Tibial nerve (tissue), 4 donors: ENCODE measurements around the gene AFG1L. TPM values are rescaled to one million over a fixed set of nuclear protein-coding genes. Genes with fewer than 3 reads are reported as not detected.

Experiments
- DNase-seq, 2 donors: peaks; one replicate each; pipeline ENCODE4 v3.0.0-alpha.2; 2019; ENCODE audit warnings: low spot score in 2 of 2
- H3K27ac ChIP-seq, 4 donors: fragments of 200-600 bp; sonication (generic) in 3 of 4; one replicate each; pipeline ENCODE4 v1.5.1; 2017 to 2019; ENCODE audit warnings: mild to moderate bottlenecking in 1 of 4
- H3K27me3 ChIP-seq, 2 donors: fragments of 200-600 bp; sonication (generic) in 1 of 2; one replicate each; pipeline versions ENCODE4 v1.5.1 to v1.6.0; 2017 to 2019
- H3K36me3 ChIP-seq, 3 donors: fragments of 200-600 bp; sonication (generic); one replicate each; pipeline ENCODE4 v1.5.1; 2018 to 2019
- H3K4me1 ChIP-seq, 4 donors: fragments of 200-600 bp; sonication (generic) in 3 of 4; one replicate each; pipeline ENCODE4 v1.5.1; 2017 to 2019
- H3K4me3 ChIP-seq, 4 donors: fragments of 200-600 bp; sonication (generic) in 3 of 4; one replicate each; pipeline ENCODE4 v1.5.1; 2017 to 2019; ENCODE audit warnings: mild to moderate bottlenecking in 1 of 4, moderate library complexity in 1 of 4
- H3K9me3 ChIP-seq, 4 donors: fragments of 200-600 bp; sonication (generic) in 3 of 4; one replicate each; pipeline ENCODE4 v1.5.1; 2017 to 2019
- EP300 ChIP-seq, 2 donors: sonication (generic); formaldehyde crosslinking; IDR thresholded peaks; one replicate each; pipeline ENCODE4 v1.6.1; 2017; ENCODE audit warnings: antibody characterized with exemption in 2 of 2, mild to moderate bottlenecking in 1 of 2
- POLR2A ChIP-seq, 2 donors: fragments of 450-650 bp; IDR thresholded peaks; one replicate each; pipeline ENCODE4 v1.6.1; 2017; ENCODE audit warnings: antibody characterized with exemption in 2 of 2, mild to moderate bottlenecking in 2 of 2, moderate library complexity in 2 of 2
- WGBS, 2 donors: methylation state at CpG; one replicate each; pipeline ENCODE4 v1.1.5; 2018; 5-methylcytosine and 5-hydroxymethylcytosine counted together
- total RNA-seq, 4 donors: library from RNA; depleted of rRNA; stranded (reverse); fragments of >200 nt; gene quantifications; one replicate each; pipeline ENCODE4 v1.1.0, GENCODE V29; 2016
- TF ChIP-seq, protein P1 (sequence below), 5 experiments: fragments of 200-600 bp in 3 of 5; fragments of 450-650 bp in 2 of 5; sonication (generic) in 3 of 5; IDR thresholded peaks; one replicate each; pipeline ENCODE4 v1.5.1; 2016 to 2019; ENCODE audit warnings: antibody characterized with exemption in 5 of 5, mild to moderate bottlenecking in 3 of 5, moderate library complexity in 2 of 5

The AFG1L gene
- total RNA-seq, 4 donors from 2014 or later = 2.0 to 5.2 (median 4.1) TPM

DNA sequence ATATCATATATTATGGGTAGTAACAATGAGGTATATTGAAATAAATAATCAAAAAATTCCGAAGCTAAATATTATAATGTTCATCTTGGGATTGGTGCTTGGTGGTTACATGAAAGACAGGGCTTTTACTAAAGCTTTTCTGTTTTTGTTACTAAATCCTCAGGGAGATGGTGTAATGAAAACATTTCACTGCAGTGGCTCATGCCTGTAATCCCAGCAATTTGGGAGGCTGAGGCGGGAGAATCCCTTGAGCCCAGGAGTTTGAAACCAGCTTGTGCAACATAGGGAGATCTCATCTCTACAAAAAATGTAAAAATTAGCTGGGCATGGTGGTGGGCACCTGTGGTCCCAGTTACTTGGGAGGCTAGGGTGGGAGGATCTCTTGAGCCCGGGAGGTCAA, 42.9 kb downstream of the AFG1L start:
- TF ChIP-seq EP300 (IDR thresholded peaks at IDR 0.05) = no peak
- TF ChIP-seq, protein P1, sequence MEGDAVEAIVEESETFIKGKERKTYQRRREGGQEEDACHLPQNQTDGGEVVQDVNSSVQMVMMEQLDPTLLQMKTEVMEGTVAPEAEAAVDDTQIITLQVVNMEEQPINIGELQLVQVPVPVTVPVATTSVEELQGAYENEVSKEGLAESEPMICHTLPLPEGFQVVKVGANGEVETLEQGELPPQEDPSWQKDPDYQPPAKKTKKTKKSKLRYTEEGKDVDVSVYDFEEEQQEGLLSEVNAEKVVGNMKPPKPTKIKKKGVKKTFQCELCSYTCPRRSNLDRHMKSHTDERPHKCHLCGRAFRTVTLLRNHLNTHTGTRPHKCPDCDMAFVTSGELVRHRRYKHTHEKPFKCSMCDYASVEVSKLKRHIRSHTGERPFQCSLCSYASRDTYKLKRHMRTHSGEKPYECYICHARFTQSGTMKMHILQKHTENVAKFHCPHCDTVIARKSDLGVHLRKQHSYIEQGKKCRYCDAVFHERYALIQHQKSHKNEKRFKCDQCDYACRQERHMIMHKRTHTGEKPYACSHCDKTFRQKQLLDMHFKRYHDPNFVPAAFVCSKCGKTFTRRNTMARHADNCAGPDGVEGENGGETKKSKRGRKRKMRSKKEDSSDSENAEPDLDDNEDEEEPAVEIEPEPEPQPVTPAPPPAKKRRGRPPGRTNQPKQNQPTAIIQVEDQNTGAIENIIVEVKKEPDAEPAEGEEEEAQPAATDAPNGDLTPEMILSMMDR (IDR thresholded peaks at IDR 0.05) = no peak
- no peak for TF ChIP-seq POLR2A (IDR thresholded peaks at IDR 0.05)
- Histone ChIP-seq H3K4me3 (no peak overlapping the region), H3K4me1 (no peaks in the 10 kb centered on the region), H3K36me3 (peaks cover 0 to 9% (median 0%) of the 10 kb centered on the region in 3 donors), H3K9me3 (no peaks in the 10 kb centered on the region), H3K27ac (no peak overlapping the region), H3K27me3 (no peaks in the 10 kb centered on the region)
- WGBS, 2 donors = 80 to 81% methylated on average over 3 of the region's 3 CpGs
- DNase-seq = no peak

DNA sequence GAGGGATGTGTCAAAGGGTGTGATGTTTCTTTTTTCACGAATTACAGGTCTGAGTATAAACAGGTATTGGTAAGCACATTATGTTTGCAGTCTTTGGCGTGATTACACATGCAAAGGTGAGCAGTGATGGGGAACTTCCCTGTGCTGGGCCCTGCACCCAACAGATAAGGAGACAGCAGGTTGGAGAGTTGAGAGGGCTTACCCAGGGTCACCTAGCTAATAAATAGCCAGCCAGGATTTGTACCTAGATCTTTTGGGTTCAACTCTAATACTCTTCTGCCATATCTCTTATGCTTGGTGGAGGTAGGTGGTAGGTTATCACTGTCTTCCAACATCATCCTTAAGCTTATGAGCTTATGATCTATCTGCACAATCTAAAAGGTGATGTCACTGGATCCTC, 46.5 kb downstream of the AFG1L start:
- TF ChIP-seq, protein P1 (IDR thresholded peaks at IDR 0.05) = no peak
- WGBS, 2 donors = 94 to 95% methylated on average over 2 of the region's 2 CpGs
- DNase-seq = no peak

DNA sequence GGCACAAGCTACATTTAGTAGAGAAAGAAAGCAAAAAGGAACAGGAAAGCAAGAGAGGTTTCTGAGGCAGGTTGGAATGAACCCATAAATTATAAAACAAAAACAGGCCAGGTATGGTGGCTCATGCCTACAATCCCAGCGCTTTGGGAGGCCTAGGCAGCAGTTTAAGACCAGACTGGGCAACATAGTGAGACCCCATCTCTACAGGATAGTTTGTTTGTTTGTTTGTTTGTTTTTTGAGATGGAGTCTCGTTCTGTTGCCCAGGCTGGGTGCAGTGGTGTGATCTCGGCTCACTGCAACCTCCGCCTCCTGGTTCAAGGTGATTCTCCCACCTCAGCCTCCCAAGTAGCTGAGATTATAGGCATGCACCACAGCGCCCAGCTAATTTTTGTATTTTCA, 49.0 kb downstream of the AFG1L start:
- no peak for DNase-seq
- TF ChIP-seq, protein P1 (IDR thresholded peaks at IDR 0.05) = no peak
- TF ChIP-seq EP300 (IDR thresholded peaks at IDR 0.05) (no peak), POLR2A (IDR thresholded peaks at IDR 0.05) (no peak)
- WGBS, 2 donors = 93 to 98% methylated on average over 5 of the region's 5 CpGs
- H3K9me3 ChIP-seq = no peaks in the 10 kb centered on the region
- H3K27me3 ChIP-seq = no peaks in the 10 kb centered on the region
- peaks cover 0 to 8% (median 0%) of the 10 kb centered on the region in 3 donors for H3K36me3 ChIP-seq
- H3K4me3 ChIP-seq = no peak overlapping the region
- H3K4me1 ChIP-seq = no peaks in the 10 kb centered on the region
- no peak overlapping the region for H3K27ac ChIP-seq

More for the DNA sequence above, 46.5 kb downstream of the AFG1L start:
- Histone ChIP-seq H3K4me3 (no peak overlapping the region), H3K4me1 (no peaks in the 10 kb centered on the region), H3K36me3 (peaks cover 0 to 4% (median 0%) of the 10 kb centered on the region in 3 donors), H3K27me3 (no peaks in the 10 kb centered on the region), H3K27ac (no peak overlapping the region), H3K9me3 (no peaks in the 10 kb centered on the region)

DNA sequence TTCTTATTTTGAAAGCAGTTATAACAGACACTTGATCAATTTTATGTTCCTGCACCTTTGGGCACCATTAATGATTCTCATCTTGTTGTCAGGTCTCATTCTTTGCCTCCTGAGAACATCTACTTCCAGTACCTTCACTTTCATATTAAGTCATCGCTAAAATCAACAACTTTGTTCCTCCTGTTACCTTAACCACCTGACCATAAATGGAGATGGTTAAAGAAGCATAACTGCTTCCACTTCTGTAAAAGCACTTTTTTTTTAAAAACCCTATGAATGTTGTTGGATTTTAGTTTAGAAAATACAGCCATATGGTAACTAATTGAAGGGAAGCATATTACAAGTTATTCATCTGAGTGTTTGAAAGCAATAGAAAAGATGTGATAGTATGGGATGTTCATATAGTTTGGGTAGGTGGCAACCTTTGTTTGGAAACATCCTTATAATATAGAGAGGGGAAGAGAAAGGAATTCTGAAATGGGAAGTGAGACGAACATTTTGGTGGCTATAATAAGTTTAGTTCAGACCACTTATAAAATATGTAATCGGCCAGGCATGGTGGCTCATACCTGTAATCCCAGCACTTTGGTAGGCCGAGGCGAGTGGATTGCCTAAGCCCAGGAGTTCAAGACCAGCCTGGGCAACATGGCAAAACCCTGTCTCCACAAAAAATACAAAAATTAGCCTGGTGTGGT, 53.9 kb downstream of the AFG1L start:
- Histone ChIP-seq H3K4me1 (no peaks in the 10 kb centered on the region), H3K9me3 (no peaks in the 10 kb centered on the region), H3K27me3 (no peaks in the 10 kb centered on the region), H3K36me3 (peaks cover 0 to 4% (median 0%) of the 10 kb centered on the region in 3 donors), H3K27ac (peak overlapping the region in 1 of 4 donors; percentile 47), H3K4me3 (no peak overlapping the region)
- WGBS, 2 donors = 90% methylated on average over 5 of the region's 5 CpGs
- DNase-seq = no peak
- TF ChIP-seq, protein P1 (IDR thresholded peaks at IDR 0.05) = no peak
- no peak for TF ChIP-seq POLR2A (IDR thresholded peaks at IDR 0.05)
- no peak for TF ChIP-seq EP300 (IDR thresholded peaks at IDR 0.05)

DNA sequence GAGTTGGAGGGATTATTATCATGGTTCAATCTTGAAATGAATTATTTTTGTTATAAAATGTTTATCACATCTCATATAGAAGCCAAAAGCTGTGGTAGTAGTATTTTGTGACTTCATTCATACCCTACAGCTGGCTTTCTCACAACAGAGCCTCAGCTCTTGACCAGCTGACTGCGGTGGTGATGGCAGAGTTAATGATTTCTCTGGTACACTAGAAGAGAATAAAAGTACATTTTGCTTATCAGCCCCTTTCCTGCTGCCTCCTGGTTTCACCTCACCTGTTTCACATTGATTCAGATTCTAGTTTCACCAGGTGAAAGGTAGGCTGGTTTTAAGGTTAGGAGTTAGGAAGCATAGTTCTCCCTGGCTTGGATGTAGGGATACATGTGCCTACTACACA, 55.7 kb downstream of the AFG1L start:
- Histone ChIP-seq H3K4me1 (no peaks in the 10 kb centered on the region), H3K36me3 (peaks cover 0 to 4% (median 0%) of the 10 kb centered on the region in 3 donors), H3K27ac (no peak overlapping the region), H3K4me3 (no peak overlapping the region), H3K9me3 (no peaks in the 10 kb centered on the region), H3K27me3 (no peaks in the 10 kb centered on the region)
- WGBS, 2 donors = 90 to 93% methylated on average over 1 of the region's 1 CpG
- DNase-seq = no peak
- TF ChIP-seq EP300 (IDR thresholded peaks at IDR 0.05) = no peak
- TF ChIP-seq, protein P1 (IDR thresholded peaks at IDR 0.05) = no peak
- TF ChIP-seq POLR2A (IDR thresholded peaks at IDR 0.05) = no peak
